ENCODE results near the gene HES1.

DNA sequence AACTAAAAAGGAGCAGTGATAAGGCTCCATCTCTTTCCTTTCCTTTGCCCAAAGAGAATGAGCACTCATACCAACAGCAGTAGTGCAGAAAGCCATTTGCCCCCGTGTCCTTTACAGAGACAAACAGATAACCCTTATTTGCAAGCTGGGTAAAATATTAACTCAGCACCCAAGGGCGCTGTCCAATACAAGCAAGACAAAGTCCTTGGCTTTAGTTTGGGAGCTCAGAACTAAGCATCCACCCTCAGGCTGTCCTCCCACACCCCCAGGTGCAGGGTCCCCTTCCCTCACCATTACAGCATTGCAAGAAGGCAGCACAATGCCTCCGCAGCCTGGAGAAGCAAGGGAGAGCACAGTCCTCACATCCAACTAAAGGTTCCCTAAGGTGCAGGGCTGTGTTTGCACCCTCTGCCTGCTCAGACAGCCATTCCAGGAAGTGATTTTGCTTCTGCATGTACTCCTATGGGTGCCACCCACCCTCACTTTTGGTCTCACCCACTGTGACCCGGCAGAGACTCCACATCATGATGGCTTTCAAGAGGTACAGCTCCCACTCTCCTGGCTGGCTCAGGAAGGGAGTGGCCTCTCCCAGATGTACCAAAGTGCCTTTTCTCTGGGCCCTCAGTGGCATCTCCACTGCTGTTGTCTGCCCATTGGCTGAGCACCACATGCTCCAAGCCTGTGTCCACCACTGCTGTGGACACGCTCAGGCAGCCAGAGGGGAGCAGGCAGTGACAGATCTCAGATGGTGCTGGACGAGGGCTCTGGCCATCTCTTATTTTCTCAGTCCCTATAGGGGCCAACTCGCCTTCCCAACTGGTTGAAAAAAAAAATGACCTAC, 34.1 kb upstream of the HES1 start:
- TF ChIP-seq, protein P1, sequence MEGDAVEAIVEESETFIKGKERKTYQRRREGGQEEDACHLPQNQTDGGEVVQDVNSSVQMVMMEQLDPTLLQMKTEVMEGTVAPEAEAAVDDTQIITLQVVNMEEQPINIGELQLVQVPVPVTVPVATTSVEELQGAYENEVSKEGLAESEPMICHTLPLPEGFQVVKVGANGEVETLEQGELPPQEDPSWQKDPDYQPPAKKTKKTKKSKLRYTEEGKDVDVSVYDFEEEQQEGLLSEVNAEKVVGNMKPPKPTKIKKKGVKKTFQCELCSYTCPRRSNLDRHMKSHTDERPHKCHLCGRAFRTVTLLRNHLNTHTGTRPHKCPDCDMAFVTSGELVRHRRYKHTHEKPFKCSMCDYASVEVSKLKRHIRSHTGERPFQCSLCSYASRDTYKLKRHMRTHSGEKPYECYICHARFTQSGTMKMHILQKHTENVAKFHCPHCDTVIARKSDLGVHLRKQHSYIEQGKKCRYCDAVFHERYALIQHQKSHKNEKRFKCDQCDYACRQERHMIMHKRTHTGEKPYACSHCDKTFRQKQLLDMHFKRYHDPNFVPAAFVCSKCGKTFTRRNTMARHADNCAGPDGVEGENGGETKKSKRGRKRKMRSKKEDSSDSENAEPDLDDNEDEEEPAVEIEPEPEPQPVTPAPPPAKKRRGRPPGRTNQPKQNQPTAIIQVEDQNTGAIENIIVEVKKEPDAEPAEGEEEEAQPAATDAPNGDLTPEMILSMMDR (IDR thresholded peaks at IDR 0.05), result no peak
- TF ChIP-seq POLR2A (IDR thresholded peaks at IDR 0.05) (no peak), EP300 (IDR thresholded peaks at IDR 0.05) (no peak)
